Left lung (tissue), 10 donors: ENCODE measurements around the gene ZNF70. TPM values are rescaled to one million over a fixed set of nuclear protein-coding genes. Genes with fewer than 3 reads are reported as not detected.

Source experiments
- ATAC-seq: fragments of 200-7000 bp; cut with Tn5 transposase; one replicate; pipeline ENCODE4 v1.9.1; 2020; ENCODE audit warnings: moderate library complexity
- DNase-seq, 4 donors: peaks; one replicate each; pipeline ENCODE4 v3.0.0-alpha.2; 2013 to 2020
- H3K27ac ChIP-seq, 2 donors: fragments of 200-600 bp; sonication (generic) in 1 of 2; one replicate each; pipeline versions ENCODE4 v1.5.0 to v1.8.0; 2020 to 2021
- H3K27me3 ChIP-seq, 2 donors: fragments of 200-600 bp; sonication (generic) in 1 of 2; one replicate each; pipeline versions ENCODE4 v1.5.0 to v1.8.0; 2020 to 2021
- H3K36me3 ChIP-seq, 2 donors: fragments of 200-600 bp; sonication (generic) in 1 of 2; one replicate each; pipeline versions ENCODE4 v1.5.0 to v1.8.0; 2020 to 2021
- H3K4me1 ChIP-seq, 2 donors: fragments of 200-600 bp; one replicate each; pipeline ENCODE4 v1.8.0; 2021
- H3K4me3 ChIP-seq, 2 donors: fragments of 200-600 bp; sonication (generic) in 1 of 2; one replicate each; pipeline versions ENCODE4 v1.5.0 to v1.8.0; 2020 to 2021; ENCODE audit warnings: mild to moderate bottlenecking in 1 of 2
- H3K9me3 ChIP-seq, 2 donors: fragments of 200-600 bp; sonication (generic) in 1 of 2; one replicate each; pipeline versions ENCODE4 v1.5.0 to v1.8.0; 2020 to 2021
- CTCF ChIP-seq, 2 donors: fragments of 200-600 bp; sonication (generic) in 1 of 2; IDR thresholded peaks; one replicate each; pipeline versions ENCODE4 v1.5.0 to v1.8.0; 2021; ENCODE audit warnings: antibody characterized with exemption in 2 of 2
- intact Hi-C, 2 donors: fragments of 100-400 bp; cut with DNase I; formaldehyde crosslinking; loops; one replicate each; pipeline versions ENCODE4 v1.11.2 to v1.14.2; 2022
- polyA plus RNA-seq, 6 donors: library from polyadenylated mRNA; unstranded; fragments of 120-200 nt; gene quantifications; one replicate each; pipeline ENCODE4 v1.2.1, GENCODE V29; 2013; ENCODE audit not compliant: insufficient read length in 6 of 6
- total RNA-seq, 2 donors: library from RNA; stranded (reverse); fragmentation: NEBNext Ultra II Directional; extraction: Animal tissue kit (Norgen Biotek cat#: 25700); gene quantifications; one replicate each; pipeline ENCODE4 v1.2.1, GENCODE V29; 2021
- donor health status: DM: no; HTN: yes; CAD: no.
- donor health status: DM: no; HTN: no; CAD: no.

Gene ZNF70
- total and polyA plus RNA-seq, 8 donors = 5.9 to 10.7 (median 9.4) TPM

GRCh38 chr22:23698673-23699235 is 52.2 kb downstream of the ZNF70 start:
- peaks cover 0 to 76% of the 10 kb centered on the region in 2 donors for H3K36me3 ChIP-seq
- H3K27ac ChIP-seq = no peak overlapping the region
- H3K27me3 ChIP-seq = no peaks in the 10 kb centered on the region
- H3K4me1 ChIP-seq = peaks cover 0 to 24% of the 10 kb centered on the region in 2 donors
- intact Hi-C loops = no loop called here
- H3K9me3 ChIP-seq = no peaks in the 10 kb centered on the region
- no peak for ATAC-seq
- no peak for TF ChIP-seq CTCF (IDR thresholded peaks at IDR 0.05)
- peak in 1 of 4 donors; percentile 61 for DNase-seq
- H3K4me3 ChIP-seq = no peak overlapping the region

GRCh38 chr22:23698094-23698493 is 52.8 kb downstream of the ZNF70 start:
- peaks cover 0 to 77% of the 10 kb centered on the region in 2 donors for H3K36me3 ChIP-seq
- H3K4me1 ChIP-seq = peaks cover 0 to 24% of the 10 kb centered on the region in 2 donors
- ATAC-seq (no peak), DNase-seq (peak in 1 of 4 donors; percentile 23)
- H3K9me3 ChIP-seq = no peaks in the 10 kb centered on the region
- intact Hi-C loops = no loop called here
- no peak for TF ChIP-seq CTCF (IDR thresholded peaks at IDR 0.05)
- H3K4me3 ChIP-seq = no peak overlapping the region
- no peaks in the 10 kb centered on the region for H3K27me3 ChIP-seq
- peak overlapping the region in 1 of 2 donors; percentile 89 for H3K27ac ChIP-seq

GRCh38 chr22:23697031-23697970 is 53.6 kb downstream of the ZNF70 start:
- H3K9me3 ChIP-seq = no peaks in the 10 kb centered on the region
- no peak for ATAC-seq
- intact Hi-C loops = no loop called here
- DNase-seq = peak in 1 of 4 donors; percentile 54
- peak overlapping the region in 1 of 2 donors; percentile 29 for H3K4me3 ChIP-seq
- no peak for TF ChIP-seq CTCF (IDR thresholded peaks at IDR 0.05)
- peaks cover 0 to 24% of the 10 kb centered on the region in 2 donors for H3K4me1 ChIP-seq
- peaks cover 0 to 78% of the 10 kb centered on the region in 2 donors for H3K36me3 ChIP-seq
- H3K27ac ChIP-seq = peak overlapping the region in 1 of 2 donors; percentile 89
- no peaks in the 10 kb centered on the region for H3K27me3 ChIP-seq

- ATAC-seq = peak; percentile 67
- H3K36me3 ChIP-seq = peaks cover 0 to 73% of the 10 kb centered on the region in 2 donors
Observed at GRCh38 chr22:23696326-23696851, 54.5 kb downstream of the ZNF70 start.

More at GRCh38 chr22:23696326-23696851, 54.5 kb downstream of the ZNF70 start:
- Histone ChIP-seq H3K4me3 (peak overlapping the region in 1 of 2 donors; percentile 29), H3K4me1 (peaks cover 0 to 24% of the 10 kb centered on the region in 2 donors), H3K27me3 (no peaks in the 10 kb centered on the region), H3K9me3 (no peaks in the 10 kb centered on the region), H3K27ac (peak overlapping the region in 1 of 2 donors; percentile 89)
- peak in 2 of 4 donors; percentile 48 to 86 for DNase-seq
- intact Hi-C loops = no loop called here
- no peak for TF ChIP-seq CTCF (IDR thresholded peaks at IDR 0.05)
